Caco-2 (cell line): ENCODE data around the gene ANTKMT. TPM values are rescaled to one million over a fixed set of nuclear protein-coding genes. Genes with fewer than 3 reads are reported as not detected.

ENCODE experiments used
- BruUV-seq: library from RNA; stranded (reverse); fragments of 400-500 nt; replicated peaks from 2 replicates; lab custom pipeline; 2021; lab: Mats Ljungman, UMichigan
- CTCF ChIA-PET: fragments of 300-600 bp; sonication (Branson Sonifier 250); formaldehyde crosslinking; loops from one replicate; lab custom pipeline; 2022; ENCODE audit warnings: antibody characterized with exemption; lab: Charles Lee
- POLR2A ChIA-PET: fragments of 300-600 bp; sonication (Branson Sonifier 250); formaldehyde crosslinking; loops from one replicate; lab custom pipeline; 2022; ENCODE audit warnings: antibody characterized with exemption; lab: Charles Lee
- DNase-seq, 2 experiments: peaks; one replicate each; pipeline versions ENCODE4 v3.0.0 to v3.0.0-alpha.2; 2020 to 2022
- H3K27me3 ChIP-seq: replicated peaks from 2 replicates; pipeline ENCODE4 v1.6.0; 2011; ENCODE audit warnings: low read length; ENCODE audit not compliant: control insufficient read depth, insufficient read depth
- H3K36me3 ChIP-seq: 2 replicates; pipeline ENCODE4 v1.5.1; 2011; ENCODE audit warnings: low read length; ENCODE audit not compliant: control insufficient read depth, insufficient read depth
- H3K4me1 ChIP-seq: fragments of 250-450 bp; sonication (Bioruptor Pico); 2 replicates; pipeline ENCODE4 v1.5.1; 2020; ENCODE audit warnings: mild to moderate bottlenecking
- H3K4me3 ChIP-seq: 2 replicates; pipeline ENCODE4 v1.5.1; 2011; ENCODE audit warnings: low read depth, mild to moderate bottlenecking, control low read depth, low read length
- H3K9me3 ChIP-seq: fragments of 250-450 bp; sonication (Bioruptor Pico); 2 replicates; pipeline ENCODE4 v1.5.1; 2020; ENCODE audit warnings: mild to moderate bottlenecking, moderate library complexity
- H3K27ac Mint-ChIP-seq: one replicate; pipeline ENCODE4 v1.8.0; 2022; ENCODE audit warnings: mixed read lengths; ENCODE audit not compliant: unreplicated experiment
- H3K27me3 Mint-ChIP-seq: one replicate; pipeline ENCODE4 v1.8.0; 2022; ENCODE audit warnings: mixed read lengths; ENCODE audit not compliant: insufficient read depth, unreplicated experiment
- H3K36me3 Mint-ChIP-seq: one replicate; pipeline ENCODE4 v1.8.0; 2022; ENCODE audit warnings: mild to moderate bottlenecking, mixed read lengths; ENCODE audit not compliant: insufficient read depth, unreplicated experiment
- H3K4me1 Mint-ChIP-seq: one replicate; pipeline ENCODE4 v1.8.0; 2022; ENCODE audit warnings: low read depth, mixed read lengths; ENCODE audit not compliant: unreplicated experiment
- H3K4me3 Mint-ChIP-seq: one replicate; pipeline ENCODE4 v1.8.0; 2022; ENCODE audit warnings: mild to moderate bottlenecking, moderate library complexity, mixed read lengths; ENCODE audit not compliant: unreplicated experiment
- H3K9me3 Mint-ChIP-seq: one replicate; pipeline ENCODE4 v1.8.0; 2022; ENCODE audit warnings: mixed read lengths; ENCODE audit not compliant: unreplicated experiment
- intact Hi-C: fragments of 100-400 bp; cut with micrococcal nuclease; formaldehyde crosslinking; loops from one replicate; pipeline ENCODE4 v1.10.0; 2022; ENCODE audit not compliant: unreplicated experiment
- total RNA-seq: library from RNA; stranded (reverse); gene quantifications from 2 replicates; pipeline ENCODE4 v1.2.3, GENCODE V29; 2022
- TF ChIP-seq, protein P1 (sequence below), 2 experiments: fragments of 200-600 bp in 1 of 2; IDR thresholded peaks; 1 replicate in 1 of 2; 2 replicates in 1 of 2; pipeline versions ENCODE4 v1.5.1 to v1.8.0; 2011 to 2022; ENCODE audit warnings: antibody characterized with exemption in 1 of 2, control low read depth in 1 of 2, inconsistent platforms in 1 of 2, low read depth in 1 of 2, low read length in 1 of 2, mild to moderate bottlenecking in 1 of 2, moderate library complexity in 1 of 2; ENCODE audit not compliant: insufficient read depth in 1 of 2, severe bottlenecking in 1 of 2, unreplicated experiment in 1 of 2

ANTKMT gene
- total RNA-seq, 1 experiment from 2014 or later: 42.6 TPM

DNA sequence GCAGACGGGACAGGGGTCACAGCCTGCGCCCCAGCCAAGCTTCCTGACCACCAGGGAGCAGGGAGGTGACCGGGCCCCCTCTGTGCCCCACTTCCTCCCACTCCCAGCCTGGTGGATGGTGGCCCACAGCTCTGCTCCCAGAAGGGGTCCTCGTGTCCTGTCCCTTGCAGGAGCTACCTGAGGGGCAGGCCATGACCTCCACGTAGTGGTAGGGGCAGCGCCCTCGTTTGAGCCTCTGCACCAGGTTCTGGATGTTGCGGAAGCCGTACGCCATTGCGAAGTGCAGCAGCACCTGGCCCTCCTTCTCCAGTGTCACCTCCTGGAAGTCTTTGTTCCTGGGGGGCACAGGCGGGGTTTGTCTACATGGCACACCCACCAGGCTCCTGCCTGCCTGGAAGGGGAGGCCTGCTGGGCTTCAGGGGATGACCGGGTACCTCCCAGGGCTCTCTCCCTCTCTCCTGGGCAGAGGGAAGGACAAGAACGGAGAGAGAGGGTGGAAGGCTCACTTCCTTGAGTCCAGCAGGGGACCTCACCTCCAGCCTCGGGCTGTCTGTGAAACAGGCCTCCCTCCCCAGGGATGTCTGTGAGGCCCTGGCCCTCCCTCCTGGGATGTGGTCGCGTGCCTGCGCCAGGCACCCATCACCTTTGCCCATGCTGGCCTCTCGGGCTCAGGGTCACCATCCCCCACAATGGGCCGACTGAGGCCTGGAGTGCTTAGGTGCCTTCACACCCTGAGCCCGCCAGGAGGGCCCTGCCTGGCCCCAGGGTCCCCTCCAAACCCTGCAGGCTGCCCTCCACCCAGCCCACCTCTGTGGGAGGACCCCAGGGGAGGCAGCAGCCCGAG is 9.9 kb downstream of the ANTKMT start:
- Mint-ChIP-seq H3K27me3 (no peaks in the 10 kb centered on the region), H3K4me1 (no peaks in the 10 kb centered on the region), H3K4me3 (no peak overlapping the region), H3K36me3 (peaks cover 33% of the 10 kb centered on the region), H3K9me3 (no peaks in the 10 kb centered on the region), H3K27ac (no peak overlapping the region)
- Histone ChIP-seq H3K9me3 (no peaks in the 10 kb centered on the region), H3K4me1 (peaks cover 3% of the 10 kb centered on the region; the same call in 1 of the 2 replicates), H3K4me3 (no peak overlapping the region), H3K27me3 (no peaks in the 10 kb centered on the region), H3K36me3 (no peaks in the 10 kb centered on the region)
- TF ChIP-seq, protein P1, sequence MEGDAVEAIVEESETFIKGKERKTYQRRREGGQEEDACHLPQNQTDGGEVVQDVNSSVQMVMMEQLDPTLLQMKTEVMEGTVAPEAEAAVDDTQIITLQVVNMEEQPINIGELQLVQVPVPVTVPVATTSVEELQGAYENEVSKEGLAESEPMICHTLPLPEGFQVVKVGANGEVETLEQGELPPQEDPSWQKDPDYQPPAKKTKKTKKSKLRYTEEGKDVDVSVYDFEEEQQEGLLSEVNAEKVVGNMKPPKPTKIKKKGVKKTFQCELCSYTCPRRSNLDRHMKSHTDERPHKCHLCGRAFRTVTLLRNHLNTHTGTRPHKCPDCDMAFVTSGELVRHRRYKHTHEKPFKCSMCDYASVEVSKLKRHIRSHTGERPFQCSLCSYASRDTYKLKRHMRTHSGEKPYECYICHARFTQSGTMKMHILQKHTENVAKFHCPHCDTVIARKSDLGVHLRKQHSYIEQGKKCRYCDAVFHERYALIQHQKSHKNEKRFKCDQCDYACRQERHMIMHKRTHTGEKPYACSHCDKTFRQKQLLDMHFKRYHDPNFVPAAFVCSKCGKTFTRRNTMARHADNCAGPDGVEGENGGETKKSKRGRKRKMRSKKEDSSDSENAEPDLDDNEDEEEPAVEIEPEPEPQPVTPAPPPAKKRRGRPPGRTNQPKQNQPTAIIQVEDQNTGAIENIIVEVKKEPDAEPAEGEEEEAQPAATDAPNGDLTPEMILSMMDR (IDR thresholded peaks at IDR 0.05; ENCODE audit: insufficient read depth in 1 of 2, low read depth in 1 of 2, low read length in 1 of 2, severe bottlenecking in 1 of 2, unreplicated experiment in 1 of 2): no peak
- no peak for DNase-seq
- ChIA-PET POLR2A (interaction anchor here (0.8 kb wide), 1 partner anchor 10 kb away, joined by 3 read pairs; the partner anchor contains the start of gene ANTKMT), CTCF (no interaction called here)
- no TSS peak for BruUV-seq
- intact Hi-C loops: no loop called here

DNA sequence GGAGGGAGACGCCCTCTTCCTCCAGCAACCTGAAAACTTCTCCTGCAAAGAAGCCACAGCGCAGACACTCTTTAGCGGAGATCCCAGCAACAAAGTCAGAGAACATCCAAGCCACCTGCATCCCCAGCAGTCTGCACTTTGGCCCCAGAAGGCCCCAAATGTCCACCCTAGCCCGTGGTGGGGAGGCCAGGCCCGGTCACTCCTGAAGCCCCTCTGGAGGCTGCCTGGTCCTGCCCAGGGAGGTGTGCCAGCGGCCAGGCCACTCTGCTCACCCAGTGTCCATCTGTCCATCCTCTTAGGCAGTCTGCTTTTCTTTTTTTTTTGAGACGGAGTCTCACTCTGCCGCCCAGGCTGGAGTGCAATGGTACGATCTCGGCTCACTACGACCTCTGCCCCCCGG is 11.4 kb downstream of the ANTKMT start:
- H3K27me3 Mint-ChIP-seq: no peaks in the 10 kb centered on the region
- Histone ChIP-seq H3K27me3 (no peaks in the 10 kb centered on the region), H3K9me3 (no peaks in the 10 kb centered on the region), H3K4me3 (no peak overlapping the region), H3K36me3 (no peaks in the 10 kb centered on the region; the same call in 1 of the 2 replicates), H3K4me1 (no peaks in the 10 kb centered on the region)
- ChIA-PET POLR2A (no interaction called here), CTCF (interaction anchor here (0.8 to 0.9 kb wide), 2 partner anchors 8 to 21 kb away, joined by 3 to 4 read pairs; no protein-coding TSS in a partner anchor)
- TF ChIP-seq, protein P1 (IDR thresholded peaks at IDR 0.05; ENCODE audit: insufficient read depth in 1 of 2, low read depth in 1 of 2, low read length in 1 of 2, severe bottlenecking in 1 of 2, unreplicated experiment in 1 of 2): no peak
- no peaks in the 10 kb centered on the region for H3K9me3 Mint-ChIP-seq
- BruUV-seq: no TSS peak
- H3K27ac Mint-ChIP-seq: no peak overlapping the region
- no peak for DNase-seq
- H3K4me3 Mint-ChIP-seq: no peak overlapping the region
- peaks cover 39% of the 10 kb centered on the region for H3K36me3 Mint-ChIP-seq
- intact Hi-C loops: no loop called here
- H3K4me1 Mint-ChIP-seq: no peaks in the 10 kb centered on the region

DNA sequence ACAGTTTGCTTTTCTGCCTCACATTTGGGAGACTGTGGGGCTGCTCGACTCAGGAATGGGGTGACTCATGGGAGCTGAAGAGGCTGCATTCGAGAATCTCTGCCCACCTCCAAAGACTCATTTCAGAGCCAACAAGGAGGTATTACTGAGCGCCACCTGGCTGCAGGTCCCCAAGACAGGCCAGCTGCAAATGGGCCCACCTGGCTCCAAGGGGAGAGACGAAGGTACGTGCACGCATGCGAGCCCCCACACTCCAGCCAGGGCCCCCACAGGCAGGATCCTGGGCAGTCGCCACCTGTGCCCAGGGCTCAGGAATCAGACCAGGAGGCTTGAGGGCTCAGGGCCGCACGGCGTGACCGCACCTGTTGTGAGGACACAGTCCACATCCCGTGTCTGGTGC is 12.0 kb downstream of the ANTKMT start:
- H3K4me1 ChIP-seq: no peaks in the 10 kb centered on the region
- intact Hi-C loops: no loop called here
- H3K27me3 ChIP-seq: no peaks in the 10 kb centered on the region
- Mint-ChIP-seq H3K27me3 (no peaks in the 10 kb centered on the region), H3K36me3 (peaks cover 45% of the 10 kb centered on the region), H3K9me3 (no peaks in the 10 kb centered on the region), H3K4me3 (no peak overlapping the region), H3K27ac (no peak overlapping the region), H3K4me1 (no peaks in the 10 kb centered on the region)
- TF ChIP-seq, protein P1 (IDR thresholded peaks at IDR 0.05; ENCODE audit: insufficient read depth in 1 of 2, low read depth in 1 of 2, low read length in 1 of 2, severe bottlenecking in 1 of 2, unreplicated experiment in 1 of 2): peak in 1 of 2 experiments; percentile 24
- POLR2A ChIA-PET: no interaction called here
- no peak overlapping the region for H3K4me3 ChIP-seq
- H3K36me3 ChIP-seq: no peaks in the 10 kb centered on the region; the same call in 1 of the 2 replicates
- CTCF ChIA-PET: interaction anchor here (0.9 kb wide), 1 partner anchor 9 kb away, joined by 4 read pairs; no protein-coding TSS in a partner anchor
- no peak for DNase-seq
- BruUV-seq: no TSS peak
- no peaks in the 10 kb centered on the region for H3K9me3 ChIP-seq
